Right lobe of liver (tissue), 6 donors: ENCODE results near the gene DYSF. TPM values are rescaled to one million over a fixed set of nuclear protein-coding genes. Genes with fewer than 3 reads are reported as not detected.

ENCODE experiments used
- ATAC-seq, 4 donors: fragments of 200-7000 bp; cut with Tn5 transposase; one replicate each; pipeline ENCODE4 v1.9.1; 2020; ENCODE audit warnings: mild to moderate bottlenecking in 4 of 4, moderate library complexity in 4 of 4
- DNase-seq, 3 donors: peaks; one replicate each; pipeline ENCODE4 v3.0.0-alpha.2; 2020
- H3K27ac ChIP-seq, 3 donors: fragments of 200-600 bp; one replicate each; pipeline ENCODE4 v1.8.0; 2022
- H3K27me3 ChIP-seq, 2 donors: fragments of 200-600 bp; one replicate each; pipeline ENCODE4 v1.8.0; 2022
- H3K36me3 ChIP-seq, 4 donors: fragments of 200-600 bp; sonication (generic) in 1 of 4; one replicate each; pipeline versions ENCODE4 v1.5.1 to v1.8.0; 2017 to 2022; ENCODE audit warnings: control low read depth in 1 of 4
- H3K4me1 ChIP-seq, 4 donors: fragments of 200-600 bp; sonication (generic) in 1 of 4; one replicate each; pipeline versions ENCODE4 v1.5.1 to v1.8.0; 2017 to 2022; ENCODE audit warnings: control low read depth in 1 of 4
- H3K4me3 ChIP-seq, 3 donors: fragments of 200-600 bp; one replicate each; pipeline ENCODE4 v1.8.0; 2022
- H3K9me3 ChIP-seq, 4 donors: fragments of 200-600 bp; sonication (generic) in 1 of 4; one replicate each; pipeline versions ENCODE4 v1.5.1 to v1.8.0; 2017 to 2022; ENCODE audit warnings: control low read depth in 1 of 4
- POLR2A ChIP-seq: fragments of 450-650 bp; IDR thresholded peaks from one replicate; pipeline ENCODE4 v1.6.1; 2017; ENCODE audit warnings: antibody characterized with exemption, mild to moderate bottlenecking
- WGBS: methylation state at CpG from one replicate; pipeline ENCODE4 v1.1.6; 2018; ENCODE audit warnings: low coverage, low lambda C conversion rate; ENCODE audit not compliant: insufficient coverage; ENCODE audit errors: missing lambda C conversion rate; 5-methylcytosine and 5-hydroxymethylcytosine counted together
- intact Hi-C, 2 donors: fragments of 100-400 bp; cut with DNase I; formaldehyde crosslinking; loops; one replicate each; pipeline versions ENCODE4 v1.11.2 to v1.14.1; 2022
- total RNA-seq, 6 experiments: library from RNA; depleted of rRNA in 2 of 6; stranded (reverse); fragments of >200 nt in 2 of 6; fragmentation: NEBNext Ultra II Directional in 3 of 6; extraction: Animal tissue kit (Norgen Biotek cat#: 25700) in 3 of 6; gene quantifications; one replicate each; pipeline versions ENCODE4 v1.1.0 to v1.2.4, GENCODE V29; 2016 to 2023
- TF ChIP-seq, protein P1 (sequence below), 4 donors: fragments of 200-600 bp in 3 of 4; fragments of 450-650 bp in 1 of 4; IDR thresholded peaks; one replicate each; pipeline versions ENCODE4 v1.5.1 to v1.8.0; 2016 to 2022; ENCODE audit warnings: antibody characterized with exemption in 4 of 4, mild to moderate bottlenecking in 2 of 4
- donor health status: DM: no; HTN: yes; CAD: no.
- donor health status: DM: no; HTN: no; CAD: no.
- donor health status: DM: no; HTN: no; CAD: no.
- donor health status: DM: no; HTN: yes; CAD: no.
- donor health status: DM: no; HTN: yes; CAD: no.

DYSF gene
- total RNA-seq, 6 experiments from 2014 or later, result 21.8 to 55.0 (median 32.9) TPM

DNA sequence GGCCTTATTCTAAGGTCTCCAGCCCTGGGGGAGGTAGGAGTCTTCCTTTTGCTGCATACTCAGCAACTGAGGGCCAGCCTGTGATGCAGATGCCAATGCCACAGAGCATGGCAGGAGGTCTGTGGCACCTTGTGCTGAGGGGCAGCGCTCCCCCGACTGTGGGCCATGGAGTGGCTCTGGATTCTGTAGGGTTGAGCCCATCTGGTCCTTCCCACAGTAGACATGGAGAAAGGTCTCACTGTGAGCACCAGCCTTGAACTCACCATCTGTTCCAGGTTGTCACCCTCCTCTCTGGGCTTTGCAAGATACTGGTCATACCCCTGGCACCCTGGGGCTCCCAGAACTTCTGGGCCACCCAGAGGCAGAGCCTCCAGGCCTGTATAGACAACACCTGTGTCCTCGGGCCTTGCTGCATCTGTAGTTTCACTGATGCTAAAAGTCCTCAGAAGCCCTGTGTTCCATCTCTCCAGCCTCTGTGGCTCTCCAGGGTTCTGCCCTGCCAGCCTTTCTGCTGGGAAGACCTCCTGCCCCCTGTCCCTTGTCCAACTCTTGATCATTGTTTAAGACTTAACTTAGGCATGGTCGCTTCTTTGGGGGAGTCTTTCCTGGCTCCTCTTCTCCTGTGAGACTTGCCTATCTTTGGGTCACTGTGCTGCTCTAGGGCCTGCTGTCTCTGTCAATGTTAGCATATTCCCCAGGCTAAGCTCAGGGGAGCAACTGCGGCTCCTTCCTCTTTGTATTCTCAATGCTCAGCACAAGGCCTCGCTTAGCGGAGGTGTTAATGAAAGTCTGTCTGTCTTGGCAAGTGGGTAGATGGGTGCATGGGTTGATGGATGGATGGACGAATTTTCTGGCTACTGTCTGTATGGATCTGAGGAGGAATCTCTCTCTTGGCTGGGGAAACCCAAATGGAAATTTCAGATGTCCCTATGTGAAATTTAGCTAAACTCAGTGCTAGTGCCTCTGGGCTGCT lies 160.9 kb downstream of the DYSF start:
- intact Hi-C loops, result loop anchor here in 1 of 2 donors (10.0 kb wide), 1 partner anchor 181 kb away; no protein-coding TSS in a partner anchor
- no peaks in the 10 kb centered on the region for H3K27me3 ChIP-seq
- ATAC-seq (no peak), DNase-seq (peak in 1 of 3 donors; percentile 41)
- no peaks in the 10 kb centered on the region for H3K9me3 ChIP-seq
- H3K4me1 ChIP-seq, result peaks cover 0 to 16% (median 4%) of the 10 kb centered on the region in 4 donors
- TF ChIP-seq, protein P1, sequence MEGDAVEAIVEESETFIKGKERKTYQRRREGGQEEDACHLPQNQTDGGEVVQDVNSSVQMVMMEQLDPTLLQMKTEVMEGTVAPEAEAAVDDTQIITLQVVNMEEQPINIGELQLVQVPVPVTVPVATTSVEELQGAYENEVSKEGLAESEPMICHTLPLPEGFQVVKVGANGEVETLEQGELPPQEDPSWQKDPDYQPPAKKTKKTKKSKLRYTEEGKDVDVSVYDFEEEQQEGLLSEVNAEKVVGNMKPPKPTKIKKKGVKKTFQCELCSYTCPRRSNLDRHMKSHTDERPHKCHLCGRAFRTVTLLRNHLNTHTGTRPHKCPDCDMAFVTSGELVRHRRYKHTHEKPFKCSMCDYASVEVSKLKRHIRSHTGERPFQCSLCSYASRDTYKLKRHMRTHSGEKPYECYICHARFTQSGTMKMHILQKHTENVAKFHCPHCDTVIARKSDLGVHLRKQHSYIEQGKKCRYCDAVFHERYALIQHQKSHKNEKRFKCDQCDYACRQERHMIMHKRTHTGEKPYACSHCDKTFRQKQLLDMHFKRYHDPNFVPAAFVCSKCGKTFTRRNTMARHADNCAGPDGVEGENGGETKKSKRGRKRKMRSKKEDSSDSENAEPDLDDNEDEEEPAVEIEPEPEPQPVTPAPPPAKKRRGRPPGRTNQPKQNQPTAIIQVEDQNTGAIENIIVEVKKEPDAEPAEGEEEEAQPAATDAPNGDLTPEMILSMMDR (IDR thresholded peaks at IDR 0.05), result no peak
- no peak for TF ChIP-seq POLR2A
- 50% methylated on average over 1 of the region's 8 CpGs for WGBS
- H3K36me3 ChIP-seq, result peaks cover 0 to 5% (median 0%) of the 10 kb centered on the region in 4 donors
- H3K27ac ChIP-seq, result peak overlapping the region in 1 of 3 donors; percentile 5
- no peak overlapping the region for H3K4me3 ChIP-seq

DNA sequence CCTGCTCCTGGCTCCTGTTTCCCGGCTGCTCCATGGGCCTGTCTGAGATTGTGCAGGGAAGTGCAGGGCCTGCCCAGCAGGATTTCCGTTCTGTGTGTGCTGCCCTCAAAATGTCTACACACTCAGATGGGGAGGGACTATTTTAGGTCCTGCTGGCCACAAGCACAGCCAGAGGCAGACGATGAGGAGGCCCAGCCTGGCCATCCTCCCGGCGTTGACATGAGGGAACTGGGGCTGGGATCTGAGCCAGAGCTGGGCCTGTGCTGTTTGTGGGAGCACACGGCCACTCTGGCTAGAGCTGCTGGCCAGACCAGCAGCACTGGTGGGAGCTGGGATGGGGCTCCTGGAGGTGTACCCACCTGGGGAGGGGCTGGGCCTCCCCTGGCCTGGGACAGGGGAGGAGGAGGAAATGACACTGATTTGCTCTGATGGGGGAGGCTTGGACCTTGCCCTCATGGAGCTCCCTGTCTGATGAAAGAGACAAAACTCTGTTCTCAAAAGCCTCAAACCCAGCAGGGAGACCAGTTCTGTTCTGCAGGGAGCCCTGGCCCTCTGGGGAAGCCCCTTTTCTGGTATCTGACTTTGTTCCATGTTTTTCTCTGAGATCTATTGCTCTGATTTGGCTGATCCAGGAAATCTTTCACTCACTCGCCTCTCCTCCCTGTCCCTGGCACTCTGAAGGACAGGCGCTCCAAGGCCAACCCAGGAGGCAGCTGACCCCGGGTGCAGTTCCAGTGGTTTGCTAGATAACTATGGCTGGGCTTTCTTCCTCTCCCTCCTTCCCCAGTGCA lies 161.8 kb downstream of the DYSF start:
- intact Hi-C loops, result loop anchor here in 1 of 2 donors (10.0 kb wide), 1 partner anchor 180 kb away; no protein-coding TSS in a partner anchor
- 40% methylated on average over 3 of the region's 9 CpGs for WGBS

DNA sequence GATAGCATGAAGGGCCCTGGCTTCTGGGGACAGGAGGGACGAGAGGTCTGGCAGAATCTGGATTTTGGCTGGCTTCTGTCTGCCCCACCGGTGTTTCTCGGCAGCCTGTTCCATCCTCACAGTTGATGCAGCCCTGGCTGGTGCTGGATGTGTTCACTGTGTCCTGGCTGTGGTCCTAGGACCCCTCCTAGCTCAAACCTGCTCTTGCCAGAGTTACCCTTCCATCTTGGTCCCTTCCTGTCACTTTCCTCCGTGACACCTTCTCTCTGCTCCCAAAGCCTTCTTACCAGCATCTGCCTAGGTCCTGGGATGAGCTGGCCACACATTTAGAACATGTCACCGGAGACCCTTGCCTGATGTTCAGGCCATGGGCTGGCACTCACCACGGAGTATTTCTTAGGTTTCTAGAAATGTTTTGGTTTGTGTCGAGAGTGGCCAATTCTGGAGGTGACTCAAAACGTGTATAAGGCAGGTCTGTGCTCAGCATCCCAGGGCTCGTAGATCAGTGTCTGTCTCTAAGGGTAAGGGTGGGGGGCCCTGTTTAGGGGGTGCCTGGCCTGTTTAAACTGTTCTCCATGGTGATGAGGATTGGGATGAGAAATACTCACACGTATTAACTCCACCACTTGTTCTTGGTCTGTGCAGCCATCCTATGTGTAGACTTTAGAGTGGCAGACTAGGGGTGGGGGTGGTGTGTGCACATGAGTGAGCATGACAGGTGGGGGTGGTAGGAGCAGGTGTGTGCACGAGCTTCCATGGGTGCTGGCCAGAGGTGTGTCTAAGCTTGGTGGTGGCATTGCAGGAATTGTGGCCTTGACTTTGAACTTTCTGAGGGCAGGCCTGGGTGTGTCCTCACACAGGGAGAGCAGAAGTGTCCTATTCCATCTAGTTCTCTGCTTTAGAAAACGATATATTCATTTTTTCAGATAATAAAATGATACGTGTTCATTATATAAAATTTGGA lies 162.7 kb downstream of the DYSF start:
- ATAC-seq (no peak), DNase-seq (peak in 1 of 3 donors; percentile 40)
- WGBS, result 78% methylated on average over 10 of the region's 13 CpGs
- TF ChIP-seq POLR2A, result no peak
- TF ChIP-seq, protein P1 (IDR thresholded peaks at IDR 0.05), result no peak
- Histone ChIP-seq H3K27ac (peak overlapping the region in 2 of 3 donors; percentile 5 to 57), H3K4me3 (no peak overlapping the region), H3K27me3 (no peaks in the 10 kb centered on the region), H3K36me3 (peaks cover 0 to 5% (median 0%) of the 10 kb centered on the region in 4 donors), H3K4me1 (peaks cover 0 to 16% (median 4%) of the 10 kb centered on the region in 4 donors), H3K9me3 (no peaks in the 10 kb centered on the region)
- intact Hi-C loops, result loop anchor here in 1 of 2 donors (10.0 kb wide), 1 partner anchor 179 kb away; no protein-coding TSS in a partner anchor

More for the DNA sequence above, 161.8 kb downstream of the DYSF start:
- Histone ChIP-seq H3K4me3 (no peak overlapping the region), H3K27ac (peak overlapping the region in 2 of 3 donors; percentile 5 to 57), H3K27me3 (no peaks in the 10 kb centered on the region), H3K9me3 (no peaks in the 10 kb centered on the region), H3K36me3 (peaks cover 0 to 5% (median 0%) of the 10 kb centered on the region in 4 donors), H3K4me1 (peaks cover 0 to 16% (median 4%) of the 10 kb centered on the region in 4 donors)
- ATAC-seq (peak; percentile 71 to 81 (median 77)), DNase-seq (peak; percentile 60 to 72 (median 68))
- TF ChIP-seq, protein P1 (IDR thresholded peaks at IDR 0.05), result no peak
- peak; percentile 22 for TF ChIP-seq POLR2A
